Neural crest cell (in vitro differentiated cells): ENCODE results near the gene DNAJC11. TPM values are rescaled to one million over a fixed set of nuclear protein-coding genes. Genes with fewer than 3 reads are reported as not detected.

Experiments used
- DNase-seq: peaks from one replicate; pipeline ENCODE4 v3.0.0; 2021; ENCODE audit warnings: low read depth, mixed read lengths, low spot score
- H3K27ac Mint-ChIP-seq: one replicate; pipeline ENCODE4 v1.8.0; 2021; ENCODE audit warnings: mild to moderate bottlenecking, mixed read lengths; ENCODE audit not compliant: unreplicated experiment
- H3K27me3 Mint-ChIP-seq: 2 replicates; pipeline ENCODE4 v1.8.0; 2021; ENCODE audit warnings: low read depth, mild to moderate bottlenecking, mixed read lengths
- H3K36me3 Mint-ChIP-seq: 2 replicates; pipeline ENCODE4 v1.8.0; 2021; ENCODE audit warnings: low read depth, mild to moderate bottlenecking, mixed read lengths
- H3K4me1 Mint-ChIP-seq: 2 replicates; pipeline ENCODE4 v1.8.0; 2021; ENCODE audit warnings: mixed read lengths
- H3K4me3 Mint-ChIP-seq: one replicate; pipeline ENCODE4 v1.8.0; 2021; ENCODE audit warnings: mild to moderate bottlenecking, mixed read lengths
- H3K9me3 Mint-ChIP-seq: 2 replicates; pipeline ENCODE4 v1.8.0; 2021; ENCODE audit warnings: mixed read lengths
- total RNA-seq: library from RNA; stranded (reverse); gene quantifications from 2 replicates; pipeline ENCODE4 v1.2.1, GENCODE V29; 2021
- TF ChIP-seq, protein P1 (sequence below): fragments of 200-600 bp; sonication (generic); conservative IDR thresholded peaks from 2 replicates; pipeline ENCODE4 v1.5.0; 2021; ENCODE audit warnings: antibody characterized with exemption, mild to moderate bottlenecking

The DNAJC11 gene
- total RNA-seq, 1 donor from 2014 or later = 86.6 TPM

DNA sequence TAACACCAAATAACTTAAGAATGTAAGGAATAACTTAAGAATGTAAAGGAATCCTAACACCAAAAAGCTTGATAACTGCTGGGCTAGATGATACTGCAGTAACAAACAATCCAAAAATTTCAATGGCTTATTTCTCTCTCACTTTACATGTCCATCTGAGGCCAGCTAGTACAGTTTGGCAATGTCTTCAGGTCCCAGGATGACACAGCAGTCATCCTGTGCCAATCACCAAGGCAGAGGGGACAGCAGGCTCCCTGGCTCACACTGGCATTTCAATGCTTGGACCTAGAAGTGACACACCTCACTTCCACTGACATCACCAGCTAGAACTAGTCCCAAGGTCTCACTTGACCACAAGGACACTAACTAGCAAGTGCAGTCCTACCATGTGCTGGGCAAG, 15.3 kb downstream of the DNAJC11 start:
- TF ChIP-seq, protein P1, sequence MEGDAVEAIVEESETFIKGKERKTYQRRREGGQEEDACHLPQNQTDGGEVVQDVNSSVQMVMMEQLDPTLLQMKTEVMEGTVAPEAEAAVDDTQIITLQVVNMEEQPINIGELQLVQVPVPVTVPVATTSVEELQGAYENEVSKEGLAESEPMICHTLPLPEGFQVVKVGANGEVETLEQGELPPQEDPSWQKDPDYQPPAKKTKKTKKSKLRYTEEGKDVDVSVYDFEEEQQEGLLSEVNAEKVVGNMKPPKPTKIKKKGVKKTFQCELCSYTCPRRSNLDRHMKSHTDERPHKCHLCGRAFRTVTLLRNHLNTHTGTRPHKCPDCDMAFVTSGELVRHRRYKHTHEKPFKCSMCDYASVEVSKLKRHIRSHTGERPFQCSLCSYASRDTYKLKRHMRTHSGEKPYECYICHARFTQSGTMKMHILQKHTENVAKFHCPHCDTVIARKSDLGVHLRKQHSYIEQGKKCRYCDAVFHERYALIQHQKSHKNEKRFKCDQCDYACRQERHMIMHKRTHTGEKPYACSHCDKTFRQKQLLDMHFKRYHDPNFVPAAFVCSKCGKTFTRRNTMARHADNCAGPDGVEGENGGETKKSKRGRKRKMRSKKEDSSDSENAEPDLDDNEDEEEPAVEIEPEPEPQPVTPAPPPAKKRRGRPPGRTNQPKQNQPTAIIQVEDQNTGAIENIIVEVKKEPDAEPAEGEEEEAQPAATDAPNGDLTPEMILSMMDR = no peak
- Mint-ChIP-seq H3K27me3 (no peaks in the 10 kb centered on the region), H3K36me3 (no peaks in the 10 kb centered on the region), H3K4me1 (peaks cover 8% of the 10 kb centered on the region), H3K4me3 (no peak overlapping the region), H3K9me3 (no peaks in the 10 kb centered on the region), H3K27ac (no peak overlapping the region)
- DNase-seq = no peak

DNA sequence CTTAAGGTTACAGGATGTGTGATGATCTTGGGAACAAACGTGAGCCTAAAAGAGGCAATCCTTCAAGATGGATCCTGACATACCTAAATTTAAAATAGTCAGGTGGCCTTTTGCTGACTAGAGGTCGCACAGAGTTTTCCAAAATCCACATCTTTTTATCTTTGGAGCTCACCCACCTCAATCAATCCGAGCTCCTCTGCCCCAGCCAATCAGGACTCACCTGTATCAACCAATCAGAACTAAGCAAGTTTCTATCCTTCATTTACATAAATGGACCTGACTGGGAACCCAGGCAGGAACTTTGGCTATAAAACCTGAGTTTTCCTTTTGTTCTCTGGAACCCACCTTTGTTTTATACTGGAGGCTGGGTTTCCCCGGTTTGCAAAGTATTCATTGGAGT, 16.2 kb downstream of the DNAJC11 start:
- Mint-ChIP-seq H3K27me3 (no peaks in the 10 kb centered on the region), H3K4me1 (peaks cover 8% of the 10 kb centered on the region), H3K4me3 (no peak overlapping the region), H3K27ac (no peak overlapping the region), H3K9me3 (no peaks in the 10 kb centered on the region), H3K36me3 (no peaks in the 10 kb centered on the region)
- TF ChIP-seq, protein P1 = no peak
- DNase-seq = no peak

DNA sequence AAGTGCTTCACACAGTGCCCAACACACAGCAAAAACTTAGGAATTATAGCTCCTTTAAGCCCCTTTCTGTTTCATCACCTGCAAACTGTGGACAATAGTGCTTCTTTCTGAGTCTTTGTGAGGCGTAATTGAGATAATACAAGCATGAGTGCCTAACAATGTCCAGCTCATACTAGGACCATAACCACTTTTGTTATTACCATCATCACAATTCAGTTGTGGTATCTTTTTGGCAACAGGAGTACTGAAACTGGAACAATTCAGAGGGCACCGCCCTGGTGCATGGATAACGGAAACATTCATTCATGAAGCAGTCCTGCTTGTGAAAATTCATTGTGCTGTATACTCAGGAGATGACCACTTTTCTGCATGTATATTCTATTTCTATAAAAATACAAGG, 18.2 kb downstream of the DNAJC11 start:
- Mint-ChIP-seq H3K4me3 (no peak overlapping the region), H3K27me3 (no peaks in the 10 kb centered on the region), H3K36me3 (peaks cover 2% of the 10 kb centered on the region), H3K9me3 (no peaks in the 10 kb centered on the region), H3K4me1 (peaks cover 4% of the 10 kb centered on the region), H3K27ac (no peak overlapping the region)
- TF ChIP-seq, protein P1 = no peak
- no peak for DNase-seq

DNA sequence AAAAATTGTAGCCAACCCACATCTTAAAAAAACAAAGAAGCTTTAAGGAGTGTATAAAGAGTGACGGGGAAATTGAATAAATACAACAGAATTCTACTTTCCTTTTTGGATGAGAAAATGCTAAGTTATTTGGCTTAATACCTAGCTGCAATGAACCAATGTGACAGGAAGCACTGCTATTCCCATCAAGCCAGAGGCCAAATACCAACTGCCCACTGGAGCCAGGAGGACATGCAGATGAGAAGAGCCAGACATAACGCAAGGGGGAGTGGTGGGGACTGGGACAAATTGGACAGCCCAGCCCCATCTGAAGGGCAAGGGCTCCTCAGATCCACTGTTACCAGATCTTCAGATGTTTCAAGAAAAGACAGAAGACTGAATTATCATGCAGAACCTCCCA, 25.7 kb downstream of the DNAJC11 start:
- no peak overlapping the region for H3K4me3 Mint-ChIP-seq
- H3K9me3 Mint-ChIP-seq = no peaks in the 10 kb centered on the region
- H3K27ac Mint-ChIP-seq = no peak overlapping the region
- TF ChIP-seq, protein P1 = no peak
- no peak for DNase-seq
- H3K27me3 Mint-ChIP-seq = no peaks in the 10 kb centered on the region
- H3K36me3 Mint-ChIP-seq = peaks cover 8% of the 10 kb centered on the region
- no peaks in the 10 kb centered on the region for H3K4me1 Mint-ChIP-seq

DNA sequence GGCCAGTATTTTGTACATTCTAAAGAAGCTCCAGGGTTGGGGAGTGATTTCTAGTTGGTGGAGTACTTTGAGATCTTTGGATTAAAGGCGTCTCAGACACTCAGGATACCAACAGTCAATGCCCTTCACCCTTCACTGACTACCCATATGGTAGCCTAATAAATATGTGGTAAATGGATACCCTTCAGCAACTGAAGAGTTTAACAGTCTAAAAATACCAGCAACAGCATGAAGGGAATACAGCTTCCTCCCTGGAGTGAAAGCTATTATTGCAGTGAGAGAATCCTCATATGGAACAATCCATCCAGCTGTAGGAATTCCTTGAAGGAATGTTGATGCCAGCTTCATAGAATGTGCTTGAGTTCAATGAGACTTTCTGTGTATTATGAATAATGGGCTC, 26.8 kb downstream of the DNAJC11 start:
- DNase-seq = no peak
- H3K9me3 Mint-ChIP-seq = no peaks in the 10 kb centered on the region
- H3K4me1 Mint-ChIP-seq = no peaks in the 10 kb centered on the region
- TF ChIP-seq, protein P1 = no peak
- no peak overlapping the region for H3K27ac Mint-ChIP-seq
- H3K4me3 Mint-ChIP-seq = no peak overlapping the region
- no peaks in the 10 kb centered on the region for H3K27me3 Mint-ChIP-seq
- peaks cover 8% of the 10 kb centered on the region for H3K36me3 Mint-ChIP-seq
